ENCODE data around the gene COL2A1. TPM values are rescaled to one million over a fixed set of nuclear protein-coding genes. Genes with fewer than 3 reads are reported as not detected.

The COL2A1 gene
- total and polyA plus RNA-seq, 2 donors = 2.3 TPM; not detected in 1

- H3K4me1 ChIP-seq (ENCODE audit: insufficient read depth) = no peaks in the 10 kb centered on the region
- no peaks in the 10 kb centered on the region for H3K36me3 ChIP-seq (ENCODE audit: insufficient read depth)
- no peak overlapping the region for H3K27ac ChIP-seq (ENCODE audit: low read depth)
- no peak for DNase-seq (ENCODE audit: extremely low spot score)
- H3K4me3 ChIP-seq (ENCODE audit: low read depth, low read length) = no peak overlapping the region
- 26% methylated on average over 9 of the region's 9 CpGs for WGBS
These were observed 33.1 kb upstream of the COL2A1 start for GRCh38 chr12:48037267-48037915.

- H3K4me1 ChIP-seq (ENCODE audit: insufficient read depth) = no peaks in the 10 kb centered on the region
- DNase-seq (ENCODE audit: extremely low spot score) = no peak
- H3K27ac ChIP-seq (ENCODE audit: low read depth) = no peak overlapping the region
- H3K4me3 ChIP-seq (ENCODE audit: low read depth, low read length) = no peak overlapping the region
- WGBS = 94% methylated on average over 4 of the region's 4 CpGs
- no peaks in the 10 kb centered on the region for H3K36me3 ChIP-seq (ENCODE audit: insufficient read depth)
These were observed 32.5 kb upstream of the COL2A1 start for GRCh38 chr12:48036818-48037217.

GRCh38 chr12:48034835-48035805 lies 30.8 kb upstream of the COL2A1 start:
- H3K4me3 ChIP-seq (ENCODE audit: low read depth, low read length) = no peak overlapping the region
- no peaks in the 10 kb centered on the region for H3K36me3 ChIP-seq (ENCODE audit: insufficient read depth)
- no peaks in the 10 kb centered on the region for H3K4me1 ChIP-seq (ENCODE audit: insufficient read depth)
- WGBS = 94% methylated on average over 8 of the region's 8 CpGs
- no peak for DNase-seq (ENCODE audit: extremely low spot score)
- no peak overlapping the region for H3K27ac ChIP-seq (ENCODE audit: low read depth)

- H3K27ac ChIP-seq (ENCODE audit: low read depth) = no peak overlapping the region
- no peak for DNase-seq (ENCODE audit: extremely low spot score)
- 90% methylated on average over 1 of the region's 1 CpG for WGBS
These were observed 29.2 kb upstream of the COL2A1 start for GRCh38 chr12:48033451-48033850.

GRCh38 chr12:48032597-48032996 lies 28.3 kb upstream of the COL2A1 start:
- no peaks in the 10 kb centered on the region for H3K36me3 ChIP-seq (ENCODE audit: insufficient read depth)
- DNase-seq (ENCODE audit: extremely low spot score) = no peak
- no peak overlapping the region for H3K4me3 ChIP-seq (ENCODE audit: low read depth, low read length)
- no peaks in the 10 kb centered on the region for H3K4me1 ChIP-seq (ENCODE audit: insufficient read depth)
- H3K27ac ChIP-seq (ENCODE audit: low read depth) = no peak overlapping the region
- WGBS = 95% methylated on average over 1 of the region's 1 CpG

More at GRCh38 chr12:48033451-48033850, 29.2 kb upstream of the COL2A1 start:
- Histone ChIP-seq H3K4me1 (ENCODE audit: insufficient read depth) (no peaks in the 10 kb centered on the region), H3K4me3 (ENCODE audit: low read depth, low read length) (no peak overlapping the region), H3K36me3 (ENCODE audit: insufficient read depth) (no peaks in the 10 kb centered on the region)

- Histone ChIP-seq H3K4me3 (ENCODE audit: low read depth, low read length) (no peak overlapping the region), H3K27ac (ENCODE audit: low read depth) (no peak overlapping the region), H3K36me3 (ENCODE audit: insufficient read depth) (no peaks in the 10 kb centered on the region), H3K4me1 (ENCODE audit: insufficient read depth) (no peaks in the 10 kb centered on the region)
- no peak for DNase-seq (ENCODE audit: extremely low spot score)
- 90% methylated on average over 12 of the region's 12 CpGs for WGBS
These were observed 27.1 kb upstream of the COL2A1 start for GRCh38 chr12:48031135-48031960.

GRCh38 chr12:48030173-48030650 lies 25.9 kb upstream of the COL2A1 start:
- no peak overlapping the region for H3K27ac ChIP-seq (ENCODE audit: low read depth)
- 78% methylated on average over 4 of the region's 4 CpGs for WGBS
- H3K36me3 ChIP-seq (ENCODE audit: insufficient read depth) = no peaks in the 10 kb centered on the region
- H3K4me3 ChIP-seq (ENCODE audit: low read depth, low read length) = no peak overlapping the region
- no peak for DNase-seq (ENCODE audit: extremely low spot score)
- H3K4me1 ChIP-seq (ENCODE audit: insufficient read depth) = no peaks in the 10 kb centered on the region

- Histone ChIP-seq H3K36me3 (ENCODE audit: insufficient read depth) (no peaks in the 10 kb centered on the region), H3K4me3 (ENCODE audit: low read depth, low read length) (no peak overlapping the region), H3K4me1 (ENCODE audit: insufficient read depth) (no peaks in the 10 kb centered on the region), H3K27ac (ENCODE audit: low read depth) (no peak overlapping the region)
- no peak for DNase-seq (ENCODE audit: extremely low spot score)
- WGBS = 59% methylated on average over 8 of the region's 8 CpGs
These were observed 25.4 kb upstream of the COL2A1 start for GRCh38 chr12:48029491-48030172.

- no peaks in the 10 kb centered on the region for H3K36me3 ChIP-seq (ENCODE audit: insufficient read depth)
- WGBS = 55% methylated on average over 5 of the region's 5 CpGs
- no peak overlapping the region for H3K4me3 ChIP-seq (ENCODE audit: low read depth, low read length)
- H3K27ac ChIP-seq (ENCODE audit: low read depth) = no peak overlapping the region
- H3K4me1 ChIP-seq (ENCODE audit: insufficient read depth) = no peaks in the 10 kb centered on the region
- no peak for DNase-seq (ENCODE audit: extremely low spot score)
These were observed 24.5 kb upstream of the COL2A1 start for GRCh38 chr12:48028541-48029431.

- no peak overlapping the region for H3K27ac ChIP-seq (ENCODE audit: low read depth)
- no peak for DNase-seq (ENCODE audit: extremely low spot score)
- no peaks in the 10 kb centered on the region for H3K4me1 ChIP-seq (ENCODE audit: insufficient read depth)
- no peak overlapping the region for H3K4me3 ChIP-seq (ENCODE audit: low read depth, low read length)
- 78% methylated on average over 18 of the region's 18 CpGs for WGBS
- no peaks in the 10 kb centered on the region for H3K36me3 ChIP-seq (ENCODE audit: insufficient read depth)
These were observed 23.1 kb upstream of the COL2A1 start for GRCh38 chr12:48027183-48028002.

- WGBS = 79% methylated on average over 7 of the region's 7 CpGs
- no peaks in the 10 kb centered on the region for H3K4me1 ChIP-seq (ENCODE audit: insufficient read depth)
- H3K27ac ChIP-seq (ENCODE audit: low read depth) = no peak overlapping the region
- H3K4me3 ChIP-seq (ENCODE audit: low read depth, low read length) = no peak overlapping the region
- H3K36me3 ChIP-seq (ENCODE audit: insufficient read depth) = no peaks in the 10 kb centered on the region
- no peak for DNase-seq (ENCODE audit: extremely low spot score)
These were observed 22.0 kb upstream of the COL2A1 start for GRCh38 chr12:48026060-48026827.

Data from urinary bladder (tissue), 4 donors.